ENCODE data around the gene STAC3.

DNA sequence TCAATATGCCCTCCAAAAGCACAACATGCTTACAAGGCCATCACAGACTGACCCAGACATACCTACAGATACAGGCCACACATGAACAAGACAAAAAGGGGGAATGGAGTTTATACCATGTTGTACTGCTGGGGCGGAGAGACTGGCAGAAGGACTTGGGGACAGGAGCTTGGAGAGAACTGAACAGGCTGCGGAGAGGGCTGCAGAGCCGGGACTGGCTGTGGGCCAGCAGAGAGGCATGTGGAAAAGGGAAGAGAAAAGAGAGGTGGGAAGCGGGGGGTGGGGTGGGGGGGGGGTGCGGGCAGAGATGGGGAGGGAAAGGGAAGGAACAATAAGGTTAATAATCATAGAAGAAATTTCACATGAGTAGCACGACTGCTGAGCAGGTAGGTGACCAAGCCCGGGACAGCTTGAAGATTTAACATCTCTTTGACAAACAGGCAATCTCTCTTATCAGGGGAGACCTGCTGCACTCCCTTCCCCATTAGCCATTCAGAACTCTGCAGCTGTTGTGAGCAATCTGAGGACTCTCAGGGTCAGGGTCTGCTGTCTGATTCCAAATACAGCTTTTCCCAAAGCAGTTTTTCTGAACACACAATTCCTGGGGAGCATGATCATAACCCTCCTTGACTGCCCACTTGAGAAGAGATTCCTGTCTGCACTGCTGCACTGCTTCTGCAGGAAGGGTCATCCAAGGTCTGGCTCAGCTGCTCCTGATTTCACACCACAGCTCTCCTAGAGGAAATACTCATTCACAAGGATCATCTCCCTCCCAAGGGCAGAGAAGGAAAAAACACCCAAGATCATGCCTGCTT is 21.6 kb upstream of the STAC3 start:
- TF ChIP-seq POLR2AphosphoS5 (IDR thresholded peaks at IDR 0.05; ENCODE audit: borderline replicate concordance, low read depth, low read length) (no peak), EZH2 (IDR thresholded peaks at IDR 0.05) (no peak)

Measured in SK-N-MC (cell line).